Measurements from ENCODE around the gene ACVR2B.

- no peak for TF ChIP-seq ZBTB11 (CRISPR knock-in tag; IDR thresholded peaks at IDR 0.05)
- TF ChIP-seq CREB1 (IDR thresholded peaks at IDR 0.05; ENCODE audit: low read depth), result no peak
- TF ChIP-seq MTA2 (IDR thresholded peaks at IDR 0.05; ENCODE audit: low read depth), result no peak
- no peak for TF ChIP-seq ZNF274 (IDR thresholded peaks at IDR 0.05; ENCODE audit: insufficient read depth, insufficient read length)
- TF ChIP-seq CTCF (IDR thresholded peaks at IDR 0.05 in 2 of 3, conservative IDR thresholded peaks at IDR 0.05 in 1 of 3; ENCODE audit: control insufficient read depth in 2 of 3, extremely low read depth in 1 of 3, insufficient read depth in 1 of 3, low read depth in 3 of 3, low read length in 3 of 3), result no peak
- no peak for TF ChIP-seq EZH2 (IDR thresholded peaks at IDR 0.05; ENCODE audit: borderline replicate concordance, control insufficient read depth, low read depth, low read length)
- TF ChIP-seq PAX8 (IDR thresholded peaks at IDR 0.05), result no peak
- no peak for TF ChIP-seq NR2F1 (conservative IDR thresholded peaks at IDR 0.05)
- no peak for TF ChIP-seq POLR2AphosphoS5 (IDR thresholded peaks at IDR 0.05; ENCODE audit: low read length)
- TF ChIP-seq TAF1 (IDR thresholded peaks at IDR 0.05; ENCODE audit: borderline replicate concordance, low read depth, low read length), result no peak
- no peak for TF ChIP-seq REST (IDR thresholded peaks at IDR 0.05; ENCODE audit: low read depth, low read length)
These were observed 68.3 kb downstream of the ACVR2B start for GRCh38 chr3:38522002-38522401.
